HG03139 (cell line): ENCODE data around the gene PAH.

Source experiments
- ATAC-seq: cut with Tn5 transposase; IDR thresholded peaks from one replicate; pipeline ENCODE4 v1.9.1; 2021; ENCODE audit not compliant: unreplicated experiment

PAH gene

DNA sequence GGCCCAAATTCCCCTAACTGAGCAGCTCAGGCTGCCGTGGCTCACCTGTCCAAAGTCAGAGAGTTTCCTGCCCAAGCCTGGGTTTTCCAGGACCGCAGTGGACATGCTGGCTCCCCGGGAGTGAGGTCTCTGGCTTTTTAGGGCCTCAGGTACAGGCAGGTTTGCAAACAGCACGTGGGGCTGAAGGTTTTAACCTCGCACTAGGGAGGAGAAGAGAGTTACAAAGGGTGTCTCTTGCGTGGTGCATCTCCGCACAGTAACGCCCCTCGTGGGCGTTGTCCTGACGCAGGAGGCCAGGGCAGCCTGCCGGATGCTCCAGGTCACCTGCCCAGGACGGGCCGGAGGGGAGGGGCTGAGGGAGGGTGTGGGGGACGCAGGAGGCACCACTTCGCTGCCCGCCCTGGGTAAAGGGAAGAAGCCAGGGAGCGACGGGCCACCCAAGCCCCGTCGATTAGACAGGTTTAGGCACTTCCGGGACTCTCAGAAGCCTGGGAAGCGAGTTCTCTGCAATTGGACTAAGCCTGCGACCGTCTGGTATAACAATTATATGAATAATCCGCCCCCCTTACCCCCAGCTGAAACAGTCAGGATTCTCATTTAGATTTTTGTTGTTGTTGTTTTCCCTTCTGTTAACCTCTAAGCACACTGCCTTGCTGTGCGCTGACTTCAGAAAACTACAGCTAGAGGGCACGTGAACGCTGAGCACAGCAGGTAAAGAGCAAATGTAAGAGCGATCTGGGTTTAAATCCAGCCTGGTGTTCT is at the start of gene PAH:
Gene PAH (minus strand): TSS at position 219 of the 762 bp plus-strand sequence. CDS start 114 bp downstream, at position 105.
- peak; percentile 56 for ATAC-seq

DNA sequence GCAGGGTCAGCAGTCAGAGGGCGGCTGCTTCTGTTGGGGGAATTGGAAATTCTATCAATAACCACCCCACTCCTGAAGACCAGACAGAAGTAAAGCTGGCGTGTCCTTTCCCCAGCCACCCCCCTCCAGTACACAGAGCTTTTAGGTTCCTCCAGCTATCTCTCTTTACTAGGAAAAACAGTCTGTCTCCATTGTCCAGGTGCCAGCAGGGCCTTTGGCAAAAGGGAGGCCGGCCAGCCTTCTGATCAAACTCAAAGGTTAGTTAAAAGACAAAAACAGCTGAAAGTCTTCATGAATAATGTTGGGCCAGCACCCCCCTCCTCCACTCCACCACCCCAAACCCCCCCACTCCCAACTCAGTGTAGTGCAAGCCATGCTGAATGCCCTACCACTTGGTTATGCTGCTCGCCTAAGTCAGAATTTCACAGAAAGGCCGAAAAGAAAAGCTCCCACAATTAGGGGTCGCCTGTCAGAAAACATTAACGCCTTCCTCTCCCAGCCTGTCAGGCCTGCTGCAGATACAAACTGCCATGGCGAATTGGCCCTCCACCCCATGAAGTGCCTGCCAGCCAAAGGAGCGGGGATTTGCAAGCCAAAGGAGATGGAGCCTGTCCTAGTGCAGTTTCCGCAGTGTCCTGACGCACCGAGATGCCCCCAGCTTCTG is 49.3 kb upstream of the PAH start:
- ATAC-seq = no peak

- no peak for ATAC-seq
Observed at GRCh38 chr12:102965281-102966155, 48.5 kb upstream of the PAH start.

DNA sequence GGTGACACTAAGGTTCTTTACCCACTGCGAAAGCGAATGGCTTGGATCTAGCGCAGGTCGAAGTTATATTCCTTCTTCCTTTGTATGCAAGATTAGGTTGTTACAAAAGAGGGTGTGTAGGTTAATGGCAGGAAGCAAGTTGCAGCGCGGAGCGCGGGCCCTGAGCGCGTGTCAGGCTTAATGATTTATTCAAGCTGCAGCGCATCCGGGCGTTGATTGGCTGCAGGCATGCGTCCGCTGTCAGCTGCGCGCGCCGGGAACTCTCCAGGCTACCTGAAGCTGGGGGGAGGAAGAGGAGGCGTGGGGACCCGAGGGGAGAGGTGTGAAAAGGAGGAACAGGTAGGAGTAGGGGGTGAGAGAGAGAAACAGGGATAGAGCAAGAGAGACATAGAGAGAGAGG is 47.8 kb upstream of the PAH start:
- ATAC-seq = peak; percentile 57

DNA sequence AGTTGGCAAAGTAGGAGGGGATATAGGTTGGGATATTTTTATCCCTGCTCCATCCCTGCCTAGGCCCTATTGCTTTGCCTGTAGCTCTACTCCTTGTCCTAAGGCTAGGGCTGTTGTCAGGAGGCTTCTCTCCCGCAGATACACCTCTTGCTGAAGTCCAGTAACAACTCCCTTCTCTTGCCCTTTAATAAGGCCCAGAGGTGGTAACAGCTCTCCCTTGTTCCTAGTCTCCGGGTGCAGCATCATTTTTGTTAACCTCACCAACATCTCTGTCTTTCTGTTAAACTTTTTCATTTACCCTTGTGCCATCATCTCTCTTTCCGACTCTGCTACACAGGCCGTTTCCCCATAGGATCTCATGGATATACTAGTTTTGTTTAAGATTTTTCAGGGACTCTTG is 46.8 kb upstream of the PAH start:
- ATAC-seq = no peak

DNA sequence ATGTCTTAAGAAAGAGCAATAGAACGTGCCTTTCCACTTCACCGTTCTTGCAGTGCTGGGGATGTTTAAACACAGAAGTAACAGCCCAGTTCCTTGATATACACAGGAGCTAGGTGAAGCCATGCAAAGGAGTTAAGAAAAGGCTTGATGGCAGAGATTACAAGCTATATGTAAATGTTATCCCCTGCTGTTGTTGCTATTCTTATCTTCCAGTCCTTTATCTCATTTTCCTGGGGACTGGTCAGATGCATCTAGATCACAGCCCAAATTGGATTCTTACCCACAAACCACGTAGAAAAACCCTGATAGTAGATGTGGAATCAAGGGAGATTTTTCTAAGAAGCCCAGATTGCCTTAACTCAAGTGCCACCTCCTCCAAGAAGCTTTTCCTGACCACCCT is 45.9 kb upstream of the PAH start:
- no peak for ATAC-seq

- no peak for ATAC-seq
Observed at GRCh38 chr12:102962532-102962931, 45.5 kb upstream of the PAH start.

DNA sequence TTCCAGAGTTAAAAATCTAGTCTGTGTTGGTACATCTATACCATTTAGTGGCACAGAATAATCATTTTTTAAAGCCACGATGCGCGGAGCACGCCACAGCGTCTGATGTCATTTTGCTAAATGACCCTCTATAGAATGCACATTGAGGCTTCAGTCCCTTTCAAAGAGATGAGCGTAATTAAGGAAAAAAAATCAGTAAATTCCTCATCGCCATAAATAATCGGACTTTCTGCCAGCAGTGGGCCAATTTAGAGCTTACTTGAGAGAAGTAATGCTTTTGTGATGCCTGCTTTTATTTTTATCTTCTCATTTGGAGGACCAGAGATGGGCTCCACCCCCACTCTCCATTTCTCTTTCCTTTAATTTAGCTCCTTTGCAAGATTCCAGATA is 44.4 kb upstream of the PAH start:
- no peak for ATAC-seq

DNA sequence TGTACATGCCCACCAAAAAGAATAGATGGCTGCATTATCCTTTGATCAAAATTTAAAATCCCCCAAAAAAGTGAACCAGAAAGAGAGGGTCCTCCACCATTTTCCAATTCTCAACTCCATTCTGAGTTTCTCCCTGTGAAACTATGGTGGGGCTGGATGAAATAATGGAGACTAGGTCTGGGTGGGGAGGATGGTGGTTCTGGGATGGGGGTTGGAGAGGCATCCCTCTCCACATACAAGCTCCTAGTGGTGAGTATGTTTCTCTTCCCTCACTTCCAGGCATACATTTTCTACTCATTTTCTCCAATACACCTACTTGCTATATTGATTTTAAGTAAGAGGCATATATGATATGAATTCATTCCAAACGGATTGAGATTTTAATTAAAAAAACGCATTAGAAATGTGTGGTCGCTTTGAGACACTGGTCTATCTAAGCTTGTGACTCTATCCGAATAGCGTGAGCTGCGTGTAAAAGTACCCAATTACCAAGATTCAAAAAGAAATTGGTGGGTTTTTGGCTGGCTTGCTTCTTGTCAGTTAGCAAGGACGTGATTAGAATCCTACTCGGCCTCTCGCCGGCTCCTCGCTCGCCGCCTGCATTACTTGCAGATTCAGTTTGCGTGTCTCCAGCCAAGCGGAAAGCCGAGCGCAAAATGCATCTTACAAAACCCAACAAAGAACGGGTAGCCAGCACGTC is 43.9 kb upstream of the PAH start:
- no peak for ATAC-seq

- no peak for ATAC-seq
Observed at GRCh38 chr12:102959391-102959790, 42.3 kb upstream of the PAH start.

DNA sequence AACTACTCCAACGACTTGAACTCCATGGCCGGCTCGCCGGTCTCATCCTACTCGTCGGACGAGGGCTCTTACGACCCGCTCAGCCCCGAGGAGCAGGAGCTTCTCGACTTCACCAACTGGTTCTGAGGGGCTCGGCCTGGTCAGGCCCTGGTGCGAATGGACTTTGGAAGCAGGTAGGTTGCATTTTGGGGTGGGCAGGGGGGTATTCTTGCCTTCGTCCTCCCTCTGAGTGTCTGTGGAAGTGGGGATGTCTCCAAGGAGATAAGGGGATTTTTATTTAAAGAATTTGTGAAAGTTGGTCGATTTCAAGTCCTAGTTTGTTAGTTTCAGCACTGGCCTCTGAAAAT is 41.8 kb upstream of the PAH start:
- ATAC-seq = no peak

DNA sequence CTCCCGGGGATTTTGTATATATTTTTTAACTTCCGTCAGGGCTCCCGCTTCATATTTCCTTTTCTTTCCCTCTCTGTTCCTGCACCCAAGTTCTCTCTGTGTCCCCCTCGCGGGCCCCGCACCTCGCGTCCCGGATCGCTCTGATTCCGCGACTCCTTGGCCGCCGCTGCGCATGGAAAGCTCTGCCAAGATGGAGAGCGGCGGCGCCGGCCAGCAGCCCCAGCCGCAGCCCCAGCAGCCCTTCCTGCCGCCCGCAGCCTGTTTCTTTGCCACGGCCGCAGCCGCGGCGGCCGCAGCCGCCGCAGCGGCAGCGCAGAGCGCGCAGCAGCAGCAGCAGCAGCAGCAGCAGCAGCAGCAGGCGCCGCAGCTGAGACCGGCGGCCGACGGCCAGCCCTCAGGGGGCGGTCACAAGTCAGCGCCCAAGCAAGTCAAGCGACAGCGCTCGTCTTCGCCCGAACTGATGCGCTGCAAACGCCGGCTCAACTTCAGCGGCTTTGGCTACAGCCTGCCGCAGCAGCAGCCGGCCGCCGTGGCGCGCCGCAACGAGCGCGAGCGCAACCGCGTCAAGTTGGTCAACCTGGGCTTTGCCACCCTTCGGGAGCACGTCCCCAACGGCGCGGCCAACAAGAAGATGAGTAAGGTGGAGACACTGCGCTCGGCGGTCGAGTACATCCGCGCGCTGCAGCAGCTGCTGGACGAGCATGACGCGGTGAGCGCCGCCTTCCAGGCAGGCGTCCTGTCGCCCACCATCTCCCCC is 41.2 kb upstream of the PAH start:
- ATAC-seq = no peak

- no peak for ATAC-seq
Observed at GRCh38 chr12:102957339-102958050, 40.5 kb upstream of the PAH start, which contains the start of gene ASCL1. Gene ASCL1 (plus strand): TSS chr12:102957674. CDS start chr12:102958245, 571 bp downstream.

- ATAC-seq = no peak
Observed at GRCh38 chr12:102956738-102957327, 39.8 kb upstream of the PAH start.

GRCh38 chr12:102955926-102956737 is 39.1 kb upstream of the PAH start:
- ATAC-seq = no peak

DNA sequence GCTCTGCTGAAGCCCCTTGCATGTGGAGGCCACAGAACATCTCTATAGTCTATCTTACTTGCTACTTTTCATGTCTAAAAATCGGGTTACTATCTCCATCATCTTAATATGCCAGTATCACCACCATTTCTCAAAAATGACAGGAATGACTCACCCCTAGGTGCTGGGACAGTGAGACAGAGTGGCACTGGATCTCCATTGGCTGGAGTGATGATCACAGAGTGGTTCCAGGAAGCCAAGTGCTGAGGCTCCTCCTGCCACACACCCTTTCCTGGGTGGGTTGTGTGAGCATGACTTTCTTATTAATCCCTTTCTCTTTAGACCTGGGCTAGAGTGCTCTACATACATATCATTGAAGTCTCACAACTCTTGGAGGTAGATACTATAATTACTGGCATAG is 37.1 kb upstream of the PAH start:
- ATAC-seq = no peak

DNA sequence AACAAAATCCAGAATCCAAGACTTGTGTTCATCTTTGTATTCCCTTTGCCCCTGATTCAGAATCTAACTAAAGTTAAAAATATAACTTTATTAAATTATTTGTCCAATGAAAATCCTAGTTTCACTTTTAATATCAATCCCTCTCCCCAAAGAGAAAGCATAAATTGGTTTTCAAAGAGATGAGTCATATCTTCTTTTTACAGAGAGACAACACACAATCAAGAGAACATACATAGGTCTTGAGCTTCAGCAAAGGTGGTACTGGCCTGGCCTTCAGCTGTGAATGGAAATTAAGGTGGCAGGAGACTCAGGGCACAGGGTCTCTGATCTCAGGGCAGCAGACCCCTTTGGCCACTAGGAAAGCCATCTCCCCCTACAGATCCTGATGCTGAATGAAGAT is 36.2 kb upstream of the PAH start:
- ATAC-seq = no peak

DNA sequence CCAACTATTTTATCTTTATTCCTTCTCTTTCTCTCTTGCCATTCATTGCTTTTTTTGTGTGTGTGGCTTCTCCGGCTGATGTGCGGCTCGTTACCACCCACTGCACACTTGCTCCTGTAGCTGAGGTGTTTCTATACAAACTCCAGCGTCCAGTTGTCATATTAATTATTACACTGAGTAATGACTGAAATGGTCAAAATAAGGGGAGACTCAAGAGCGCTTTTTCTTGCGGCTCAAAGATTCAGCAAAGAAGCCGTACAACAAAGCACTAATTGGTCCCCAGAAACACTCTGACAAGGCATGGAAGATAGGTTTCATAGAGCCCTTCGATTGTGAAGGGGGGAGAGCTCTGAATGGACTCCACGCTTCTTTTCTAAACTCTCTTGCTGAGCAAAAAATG is 34.8 kb upstream of the PAH start:
- no peak for ATAC-seq
